Measurements from ENCODE around the gene TKT. TPM values are rescaled to one million over a fixed set of nuclear protein-coding genes. Genes with fewer than 3 reads are reported as not detected.

Gene TKT
- total RNA-seq, 1 experiment from 2014 or later = 835 TPM

- in situ Hi-C loops (cut with HindIII; ENCODE audit: low pct_unique_long_range_greater_than_20kb, low sequenced_read_pairs) = no loop called here
- DNase-seq (ENCODE audit: low read depth, low spot score) = no peak
These were observed 76.2 kb downstream of the TKT start for GRCh38 chr3:53179580-53179979.

GRCh38 chr3:53178246-53178645 lies 77.6 kb downstream of the TKT start:
- in situ Hi-C loops (cut with HindIII; ENCODE audit: low pct_unique_long_range_greater_than_20kb, low sequenced_read_pairs) = no loop called here
- DNase-seq (ENCODE audit: low read depth, low spot score) = no peak

- DNase-seq (ENCODE audit: low read depth, low spot score) = no peak
- in situ Hi-C loops (cut with HindIII; ENCODE audit: low pct_unique_long_range_greater_than_20kb, low sequenced_read_pairs) = no loop called here
These were observed 79.9 kb downstream of the TKT start for GRCh38 chr3:53175613-53176540.

Small RNAs within 50 kb of the gene (small RNA-seq; reads per million reads assigned to genes)
- gene RF00019 = 0 reads per million in 2 experiments

Other genes starting within 250 kb of the TKT start
- 16.4 and 19.4 TPM in 2 replicates for gene SFMBT1, start 209.9 kb downstream of the TKT start, total RNA-seq (2014; rRNA removed; shearing (Covaris generic))
- 22.7 and 23.4 TPM in 2 replicates for gene RFT1, start 125.6 kb downstream of the TKT start, total RNA-seq (2014; rRNA removed; shearing (Covaris generic))
- gene PRKCD, start 94.8 kb downstream of the TKT start, total RNA-seq (2014; rRNA removed; shearing (Covaris generic)) = 3.3 and 4.0 TPM in 2 replicates
- 15.6 and 18.6 TPM in 2 replicates for gene DCP1A, start 91.5 kb upstream of the TKT start, total RNA-seq (2014; rRNA removed; shearing (Covaris generic))
- 3.2 and 5.3 TPM in 2 replicates for gene CACNA1D, start 238.6 kb upstream of the TKT start, total RNA-seq (2014; rRNA removed; shearing (Covaris generic))

Measured in SK-MEL-5 (cell line).